SU-DHL-6 (cell line): ENCODE results near the gene PROS1.
"Not testable (repeated sequence)": the region's sequence is repeated elsewhere in the genome, so short reads cannot be mapped to it uniquely, and the experiment has no call there.

Source experiments
- H2AFZ ChIP-seq: fragments of 200-600 bp; sonication (generic); 2 replicates; pipeline ENCODE4 v1.6.1; 2014; ENCODE audit warnings: low read depth, mild to moderate bottlenecking, moderate library complexity, mixed read lengths, antibody characterized with exemption, low read length; ENCODE audit not compliant: severe bottlenecking
- H3F3A ChIP-seq: fragments of 200-600 bp; shearing (Covaris generic); 2 replicates; pipeline ENCODE4 v1.6.0; 2016; ENCODE audit warnings: antibody characterized with exemption, mild to moderate bottlenecking; ENCODE audit not compliant: insufficient read depth
- H3K27ac ChIP-seq: fragments of 200-600 bp; sonication (generic); 2 replicates; pipeline ENCODE4 v1.5.1; 2016; ENCODE audit warnings: low read depth, mild to moderate bottlenecking, low read length, moderate library complexity, mixed read lengths
- H3K27me3 ChIP-seq: fragments of 200-600 bp; sonication (generic), shearing (Covaris generic); 2 replicates; pipeline ENCODE4 v1.6.0; 2014; ENCODE audit warnings: mild to moderate bottlenecking, low read length
- H3K36me3 ChIP-seq: fragments of 200-600 bp; sonication (generic); 2 replicates; pipeline ENCODE4 v1.6.1; 2014; ENCODE audit warnings: mild to moderate bottlenecking, low read length, mixed read lengths
- H3K4me2 ChIP-seq: fragments of 300-600, 200-600 bp; shearing (Covaris generic), sonication (generic); 2 replicates; pipeline ENCODE4 v1.6.0; 2014; ENCODE audit warnings: low read length, low read depth, mild to moderate bottlenecking; ENCODE audit not compliant: poor library complexity, severe bottlenecking
- H3K4me3 ChIP-seq: fragments of 200-600 bp; sonication (generic); 2 replicates; pipeline ENCODE4 v1.5.1; 2014; ENCODE audit warnings: antibody characterized with exemption, low read length, mild to moderate bottlenecking, mixed read lengths; ENCODE audit not compliant: insufficient read depth, poor library complexity, severe bottlenecking
- H3K79me2 ChIP-seq: fragments of 200-600 bp; sonication (generic); 2 replicates; pipeline ENCODE4 v1.6.1; 2014; ENCODE audit warnings: mild to moderate bottlenecking, low read length, moderate library complexity; ENCODE audit not compliant: insufficient read depth
- H3K9ac ChIP-seq: fragments of 200-600 bp; sonication (generic); 2 replicates; pipeline ENCODE4 v1.7.0; 2014; ENCODE audit warnings: mild to moderate bottlenecking, low read length
- H3K9me2 ChIP-seq: fragments of 200-600 bp; sonication (generic); replicated peaks from 2 replicates; pipeline ENCODE4 v1.6.1; 2014; ENCODE audit warnings: low read length; ENCODE audit not compliant: insufficient read depth
- H3K9me3 ChIP-seq: fragments of 200-600 bp; sonication (generic); 2 replicates; pipeline ENCODE4 v1.6.1; 2014; ENCODE audit warnings: low read length, mixed read lengths; ENCODE audit not compliant: insufficient read depth
- H4K20me1 ChIP-seq: fragments of 200-600 bp; sonication (generic); 2 replicates; pipeline ENCODE4 v1.6.1; 2014; ENCODE audit warnings: low read depth, mild to moderate bottlenecking, antibody characterized with exemption, low read length, moderate library complexity, mixed read lengths
- CTCF ChIP-seq: fragments of 200-600 bp; sonication (generic); IDR thresholded peaks from one replicate; pipeline ENCODE4 v1.5.1; 2017; ENCODE audit warnings: antibody characterized with exemption, mild to moderate bottlenecking, low read length, moderate library complexity; ENCODE audit not compliant: insufficient read depth, poor library complexity, severe bottlenecking
- EZH2phosphoT487 ChIP-seq: fragments of 200-600 bp; sonication (generic), shearing (Covaris generic); conservative IDR thresholded peaks from 2 replicates; pipeline ENCODE4 v1.6.1; 2018; ENCODE audit warnings: mild to moderate bottlenecking, antibody characterized with exemption, low read length, moderate library complexity, mixed read lengths

The PROS1 gene

GRCh38 chr3:93969997-93970396, 3.7 kb downstream of the PROS1 start:
- Histone ChIP-seq H4K20me1 (no peaks in the 10 kb centered on the region), H3K27me3 (no peaks in the 10 kb centered on the region), H3K27ac (no peak overlapping the region), H3F3A (peaks cover 5% of the 10 kb centered on the region; the same call in 1 of the 2 replicates), H3K9me3 (no peaks in the 10 kb centered on the region), H2AFZ (no peak overlapping the region), H3K79me2 (no peaks in the 10 kb centered on the region), H3K9me2 (no peaks in the 10 kb centered on the region), H3K4me3 (no peak overlapping the region), H3K9ac (no peak overlapping the region), H3K36me3 (no peaks in the 10 kb centered on the region), H3K4me2 (no peak overlapping the region)
- TF ChIP-seq EZH2phosphoT487 = no peak
- no peak for TF ChIP-seq CTCF

GRCh38 chr3:93969443-93969842, 4.3 kb downstream of the PROS1 start:
- peaks cover 5% of the 10 kb centered on the region; the same call in 1 of the 2 replicates for H3F3A ChIP-seq
- H2AFZ ChIP-seq = no peak overlapping the region
- no peak for TF ChIP-seq CTCF
- no peak for TF ChIP-seq EZH2phosphoT487
- H3K4me3 ChIP-seq = no peak overlapping the region
- H3K9me2 ChIP-seq = no peaks in the 10 kb centered on the region
- no peak overlapping the region for H3K9ac ChIP-seq
- H3K79me2 ChIP-seq = no peaks in the 10 kb centered on the region
- no peaks in the 10 kb centered on the region for H3K9me3 ChIP-seq
- H3K36me3 ChIP-seq = no peaks in the 10 kb centered on the region
- H4K20me1 ChIP-seq = no peaks in the 10 kb centered on the region
- no peak overlapping the region for H3K4me2 ChIP-seq
- no peaks in the 10 kb centered on the region for H3K27me3 ChIP-seq
- no peak overlapping the region for H3K27ac ChIP-seq

DNA sequence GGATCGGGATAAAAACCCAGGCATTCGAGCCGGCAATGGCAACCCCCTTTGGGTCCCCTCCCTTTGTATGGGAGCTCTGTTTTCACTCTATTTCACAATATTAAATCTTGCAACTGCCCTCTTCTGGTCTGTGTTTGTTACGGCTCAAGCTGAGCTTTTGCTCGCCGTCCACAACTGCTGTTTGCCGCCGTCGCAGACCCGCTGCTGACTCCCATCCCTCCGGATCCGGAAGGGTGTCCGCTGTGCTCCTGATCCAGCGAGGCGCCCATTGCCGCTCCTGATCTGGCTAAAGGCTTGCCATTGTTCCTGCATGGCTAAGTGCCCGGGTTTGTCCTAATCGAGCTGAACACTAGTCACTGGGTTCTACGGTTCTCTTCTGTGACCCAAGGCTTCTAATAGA, 8.6 kb downstream of the PROS1 start:
- H2AFZ ChIP-seq, H3K27me3 ChIP-seq, H3K9me3 ChIP-seq: not testable (repeated sequence)

GRCh38 chr3:93962798-93963197, 10.9 kb downstream of the PROS1 start:
- Histone ChIP-seq H3K27me3 (no peaks in the 10 kb centered on the region), H4K20me1 (no peaks in the 10 kb centered on the region), H3K27ac (no peak overlapping the region), H3F3A (no peaks in the 10 kb centered on the region), H2AFZ (no peak overlapping the region), H3K9me2 (no peaks in the 10 kb centered on the region), H3K9ac (no peak overlapping the region), H3K4me3 (no peak overlapping the region), H3K4me2 (no peak overlapping the region), H3K79me2 (no peaks in the 10 kb centered on the region), H3K36me3 (no peaks in the 10 kb centered on the region), H3K9me3 (no peaks in the 10 kb centered on the region)
- TF ChIP-seq CTCF (no peak), EZH2phosphoT487 (no peak)

More for the DNA sequence above, 8.6 kb downstream of the PROS1 start:
- H3K4me2 ChIP-seq, H3K79me2 ChIP-seq, H3K4me3 ChIP-seq, H3K9me2 ChIP-seq, H3F3A ChIP-seq, H3K27ac ChIP-seq, H3K9ac ChIP-seq, H4K20me1 ChIP-seq, H3K36me3 ChIP-seq: not testable (repeated sequence)
